GM19463 (cell line): ENCODE results near the gene FGF14.

ENCODE experiments used
- ATAC-seq: cut with Tn5 transposase; IDR thresholded peaks from one replicate; pipeline ENCODE4 v1.9.1; 2021; ENCODE audit warnings: mild to moderate bottlenecking, moderate library complexity; ENCODE audit not compliant: unreplicated experiment

Gene FGF14

DNA sequence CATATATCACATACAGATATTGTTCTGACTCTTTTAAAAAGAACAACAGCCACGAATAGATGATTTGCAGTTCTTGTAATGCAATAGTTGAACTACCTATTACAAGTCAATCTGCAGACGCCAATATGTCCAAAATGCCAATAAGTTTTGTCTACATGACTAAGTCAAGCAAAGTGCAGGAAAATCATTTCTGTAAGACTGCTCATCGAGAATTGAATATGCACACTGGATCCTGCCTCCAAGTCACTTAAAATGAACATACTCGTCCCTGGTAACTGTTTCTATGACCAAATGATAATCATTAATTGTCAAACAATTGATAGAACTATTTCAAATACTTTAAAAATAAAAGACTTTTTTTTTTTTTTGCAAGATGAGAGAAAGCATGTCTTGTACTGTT is 573.7 kb downstream of the FGF14 start:
- no peak for ATAC-seq

DNA sequence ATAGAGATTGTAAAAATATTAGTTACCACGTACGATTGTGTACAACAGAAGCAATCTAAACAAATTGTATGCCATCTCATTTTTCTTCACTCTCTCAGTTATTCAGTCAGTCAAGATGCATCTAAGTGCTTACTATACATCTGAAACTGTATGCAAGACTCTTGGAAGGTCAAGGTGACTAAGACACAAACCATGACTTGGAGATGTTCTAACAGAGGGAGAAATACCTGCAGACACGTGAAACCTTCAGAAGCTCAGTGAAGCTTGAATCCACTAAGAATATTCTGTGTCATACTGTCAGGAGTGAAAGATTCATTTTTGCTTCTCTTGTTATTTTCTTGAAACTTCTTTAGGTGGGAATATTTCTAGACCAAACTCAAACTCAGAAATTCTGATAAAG is 584.0 kb downstream of the FGF14 start:
- no peak for ATAC-seq

DNA sequence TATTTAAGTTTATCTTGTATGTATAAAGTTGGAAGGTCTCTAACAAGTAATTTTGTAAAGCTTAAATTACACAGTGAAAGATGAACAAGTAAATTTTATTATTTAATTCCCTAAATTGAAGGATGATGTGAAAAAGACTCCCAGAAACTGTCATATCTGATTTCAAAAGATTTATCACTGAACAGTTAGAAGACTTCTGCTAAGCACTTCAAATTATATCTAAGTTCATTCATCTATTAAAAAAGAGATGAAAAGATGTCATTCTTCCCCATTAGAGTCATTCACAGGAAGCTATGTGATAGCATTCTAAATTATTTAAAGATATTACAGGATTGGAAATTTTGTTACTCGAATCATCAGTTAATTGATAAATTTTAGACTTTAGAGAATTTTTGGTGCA is 590.0 kb downstream of the FGF14 start:
- no peak for ATAC-seq

DNA sequence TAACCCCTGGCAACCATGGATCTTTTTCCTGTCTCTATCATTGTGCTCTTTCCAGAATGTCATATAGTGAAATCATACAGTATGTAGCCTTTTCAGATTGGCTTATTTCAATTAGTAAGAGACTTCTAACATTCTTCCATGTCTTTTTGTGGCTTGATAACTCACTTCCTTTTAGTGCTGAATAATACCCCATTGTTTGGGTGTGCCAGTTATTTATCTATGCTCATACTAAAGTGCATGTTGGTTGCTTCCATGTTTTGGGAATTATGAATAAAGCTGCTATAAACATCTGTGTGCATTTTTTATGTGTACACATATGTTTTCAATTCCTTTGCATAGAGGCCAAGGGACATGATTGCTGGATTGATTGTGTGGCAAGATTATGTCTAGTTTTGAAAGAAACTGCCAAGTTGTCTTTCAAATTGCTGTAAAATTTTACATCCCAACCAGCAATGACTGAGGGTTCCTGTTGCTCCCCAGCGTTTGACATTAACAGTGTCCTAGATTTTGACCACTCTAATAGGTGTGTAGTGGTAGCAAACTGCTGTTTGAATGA is 590.5 kb downstream of the FGF14 start:
- ATAC-seq: no peak

DNA sequence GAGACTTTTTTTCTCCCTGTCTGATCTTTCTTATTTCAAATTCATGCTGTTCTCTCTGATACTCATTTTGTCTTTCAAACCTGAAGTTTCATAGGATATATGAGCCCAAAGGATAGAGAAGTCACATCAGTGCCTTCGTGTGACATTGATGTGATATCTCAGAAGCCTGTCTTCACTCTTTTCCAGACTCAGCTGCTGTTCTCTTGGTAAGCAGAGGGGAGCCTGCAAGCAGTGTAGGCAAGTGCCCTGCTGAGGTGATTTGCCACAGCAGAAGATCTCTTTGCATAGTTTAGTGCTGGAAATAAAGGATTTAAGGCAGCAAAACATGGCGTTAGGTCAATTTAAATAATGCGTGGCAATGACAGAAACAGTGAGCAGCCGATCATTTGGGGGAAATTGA is 602.7 kb downstream of the FGF14 start:
- no peak for ATAC-seq

DNA sequence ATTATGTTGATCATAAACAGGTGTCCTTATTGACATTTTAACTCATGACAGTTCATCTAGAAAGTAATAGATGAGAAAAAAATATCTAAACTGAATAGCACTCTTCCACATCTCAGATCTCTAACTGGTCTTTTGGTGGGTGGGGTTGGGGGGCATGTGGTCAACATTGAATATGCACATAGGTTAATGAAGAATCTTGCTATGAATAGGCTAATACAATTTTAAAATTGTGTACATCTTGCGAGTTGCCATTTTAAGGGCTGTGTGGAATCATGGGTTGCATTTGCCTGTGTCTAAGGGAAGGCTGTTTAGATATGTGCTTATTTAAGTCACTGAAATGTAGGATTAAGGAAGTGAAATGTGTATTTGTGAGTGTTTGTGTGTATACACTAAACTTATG is 603.4 kb downstream of the FGF14 start:
- no peak for ATAC-seq

DNA sequence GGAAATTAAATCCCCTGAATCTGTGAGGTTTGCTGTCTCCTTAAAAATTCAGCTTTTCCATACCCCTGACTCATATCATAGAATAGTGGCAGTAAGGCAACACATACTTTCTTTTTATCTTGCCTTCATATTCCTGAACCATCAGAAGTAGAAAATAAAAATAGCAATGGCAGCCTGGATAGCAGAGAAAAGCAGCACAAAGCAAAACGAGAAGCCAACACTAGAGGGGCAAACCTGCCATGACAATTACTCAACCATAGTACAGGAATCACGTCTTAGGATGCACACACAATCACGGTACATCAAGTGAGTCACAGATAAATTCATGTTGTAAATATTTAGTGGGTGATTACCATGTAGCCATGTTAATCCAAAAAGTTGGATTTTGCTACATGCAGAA is 606.4 kb downstream of the FGF14 start:
- no peak for ATAC-seq

DNA sequence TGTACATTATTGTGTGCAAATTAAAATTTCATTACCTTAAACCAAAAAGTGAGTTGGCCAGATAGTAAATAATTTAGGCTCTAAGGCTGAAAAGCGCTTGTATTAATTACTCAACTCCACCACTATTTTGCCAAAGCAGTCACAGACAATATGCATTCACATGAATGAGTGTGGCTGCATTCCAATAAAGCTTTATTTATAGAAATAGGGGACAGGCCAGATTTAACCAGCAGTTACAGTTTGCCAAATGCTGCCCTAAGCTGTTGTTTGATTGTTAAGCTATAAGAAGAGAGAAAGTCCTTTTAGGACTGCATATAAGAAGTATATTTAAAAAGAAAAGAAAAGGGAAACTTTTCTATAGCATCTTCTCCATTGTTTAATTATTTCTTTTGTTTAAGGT is 606.8 kb downstream of the FGF14 start:
- ATAC-seq: no peak

DNA sequence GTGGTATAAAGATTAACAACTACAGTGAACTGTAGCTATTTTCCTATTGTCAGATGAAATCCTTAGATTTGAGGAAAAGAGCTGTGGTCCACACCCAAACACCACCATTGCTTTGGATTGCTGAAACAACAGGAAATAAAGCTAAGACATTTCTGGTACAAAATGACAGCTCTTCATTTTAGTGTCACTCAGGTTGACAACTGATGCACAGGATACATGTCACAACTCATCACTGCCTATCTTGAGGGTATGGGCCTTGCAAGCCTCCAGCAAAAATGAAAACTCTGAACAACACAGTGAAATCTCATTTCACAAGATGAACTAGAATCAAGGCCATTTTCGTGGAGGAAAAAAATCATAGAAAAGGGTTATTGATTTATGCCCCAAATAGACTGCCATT is 609.7 kb downstream of the FGF14 start:
- no peak for ATAC-seq

DNA sequence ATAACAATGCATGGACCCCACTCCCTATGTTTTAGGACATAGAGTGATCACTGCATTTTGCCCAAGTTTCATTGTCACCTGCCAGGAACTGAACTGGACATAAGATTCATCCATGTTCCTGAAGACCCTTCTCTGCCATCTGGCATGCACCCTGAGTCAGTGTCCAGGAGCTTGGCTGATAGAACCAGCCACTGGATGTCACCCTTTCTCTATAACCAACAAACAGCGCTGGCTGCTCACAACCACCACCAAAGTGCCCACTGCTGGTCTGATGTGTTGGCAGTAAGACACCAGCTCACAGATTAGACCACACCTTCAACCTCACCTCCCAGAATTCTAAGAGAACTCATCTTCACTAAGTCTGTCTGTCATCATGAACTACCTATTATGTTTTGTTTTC is 616.0 kb downstream of the FGF14 start:
- no peak for ATAC-seq

DNA sequence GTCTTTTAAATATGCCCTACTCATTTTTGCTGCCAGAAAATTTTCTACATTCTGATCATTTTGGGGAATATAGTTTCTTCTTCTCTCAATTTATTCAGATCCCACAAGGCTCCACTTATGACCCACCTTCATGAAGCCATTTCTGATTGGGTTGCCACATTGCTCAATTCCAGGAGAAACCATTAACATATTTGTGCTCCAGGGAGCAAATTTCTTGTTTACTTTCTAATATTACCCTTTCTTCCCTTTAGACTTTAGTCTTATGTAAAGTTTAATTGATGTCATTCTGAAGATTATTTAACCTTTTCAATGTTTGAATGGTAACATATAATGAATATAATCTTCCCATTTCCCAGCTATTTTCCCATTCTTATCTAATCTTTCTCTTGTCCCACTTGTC is 617.5 kb downstream of the FGF14 start:
- no peak for ATAC-seq

DNA sequence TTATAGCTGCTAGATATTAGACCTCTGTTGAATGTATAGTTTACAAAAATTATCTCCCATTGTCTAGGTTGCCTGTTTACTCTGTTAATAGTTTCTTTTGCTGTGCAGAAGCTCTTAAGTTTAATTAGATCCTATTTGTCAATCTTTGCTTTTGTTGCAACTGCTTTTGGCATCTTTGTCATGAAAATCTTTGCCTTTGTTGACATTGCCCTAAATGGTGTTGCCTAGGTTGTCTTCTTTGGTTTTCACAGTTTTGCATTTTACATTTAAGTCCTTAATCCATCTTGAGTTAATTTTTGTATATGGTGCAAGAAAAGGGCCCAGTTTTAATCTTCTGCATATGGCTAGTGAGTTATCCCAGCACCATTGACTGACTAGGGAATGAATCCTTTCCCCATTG is 618.3 kb downstream of the FGF14 start:
- no peak for ATAC-seq

DNA sequence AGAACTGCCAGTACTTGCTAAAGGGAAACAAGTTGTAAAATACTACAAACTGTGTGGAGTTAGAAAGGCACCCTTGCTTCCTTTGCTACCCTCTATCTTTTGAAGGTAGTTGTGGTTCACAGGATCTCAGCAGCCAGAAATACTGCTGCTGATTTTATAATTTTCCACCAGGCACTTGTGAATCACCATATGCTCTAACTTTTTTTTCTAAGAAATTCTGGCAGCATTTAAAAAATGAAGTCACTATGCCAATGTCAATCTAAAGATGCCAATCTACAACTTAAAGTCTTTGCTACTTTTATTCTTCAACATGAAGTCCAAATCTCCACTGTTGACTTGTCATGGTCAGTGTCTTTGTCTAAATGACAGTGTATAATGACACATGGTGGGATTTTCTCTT is 621.6 kb downstream of the FGF14 start:
- ATAC-seq: no peak

DNA sequence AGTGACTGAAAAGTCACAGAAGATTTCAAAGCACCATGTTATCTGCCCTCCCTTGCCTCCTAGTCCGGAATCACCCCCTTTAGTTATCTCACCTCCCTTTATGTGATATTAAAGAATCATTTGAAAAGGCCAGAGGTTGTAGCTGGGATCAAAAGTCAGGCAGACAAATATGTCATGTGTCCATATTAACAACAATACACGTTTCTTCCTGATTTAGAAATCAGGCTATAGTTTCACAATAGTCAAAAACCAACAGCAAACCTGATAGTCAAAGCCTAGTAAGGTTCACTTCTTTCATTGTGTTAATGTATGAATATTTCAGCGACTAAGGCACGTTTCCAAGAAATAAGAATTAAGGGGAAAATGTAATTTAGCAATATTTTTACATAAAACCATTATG is 622.7 kb downstream of the FGF14 start:
- ATAC-seq: no peak

DNA sequence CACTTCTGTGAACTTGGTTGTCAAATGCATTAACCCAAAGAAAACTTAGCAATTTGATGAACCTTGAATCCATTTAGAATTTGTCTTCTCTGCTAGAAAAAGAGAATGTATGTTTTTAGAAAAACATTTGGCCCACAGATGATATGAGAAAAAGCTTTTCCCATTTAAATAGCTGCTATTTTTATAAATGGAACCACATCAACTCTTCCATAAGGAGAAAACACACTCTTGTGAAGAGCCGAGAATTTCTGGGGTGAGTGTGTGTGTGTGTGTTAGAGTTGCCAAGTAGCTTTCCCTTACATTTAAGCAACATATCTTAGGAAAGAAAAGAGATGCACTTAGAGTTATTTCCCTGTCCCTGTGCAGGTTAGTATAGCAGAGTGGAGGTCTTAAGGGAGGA is 626.6 kb downstream of the FGF14 start:
- ATAC-seq: no peak

DNA sequence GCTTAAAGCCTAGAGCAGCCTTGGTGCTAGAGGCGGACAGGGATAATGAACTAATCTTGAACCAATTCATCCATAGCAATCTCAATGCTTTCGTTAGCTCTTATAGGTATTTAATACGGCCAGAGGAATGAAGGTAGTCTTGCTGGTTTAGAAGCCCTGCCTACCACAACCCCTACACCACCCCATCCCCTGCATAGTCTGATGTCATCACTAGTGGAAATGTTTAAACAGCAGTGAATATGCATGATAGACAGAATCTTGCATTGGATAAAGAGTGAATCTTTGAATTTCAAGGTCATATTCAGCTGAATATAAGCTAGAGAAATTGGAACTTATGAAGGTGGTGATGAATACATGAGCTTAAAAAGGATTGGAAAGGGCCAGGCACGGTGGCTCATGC is 627.5 kb downstream of the FGF14 start:
- ATAC-seq: no peak

DNA sequence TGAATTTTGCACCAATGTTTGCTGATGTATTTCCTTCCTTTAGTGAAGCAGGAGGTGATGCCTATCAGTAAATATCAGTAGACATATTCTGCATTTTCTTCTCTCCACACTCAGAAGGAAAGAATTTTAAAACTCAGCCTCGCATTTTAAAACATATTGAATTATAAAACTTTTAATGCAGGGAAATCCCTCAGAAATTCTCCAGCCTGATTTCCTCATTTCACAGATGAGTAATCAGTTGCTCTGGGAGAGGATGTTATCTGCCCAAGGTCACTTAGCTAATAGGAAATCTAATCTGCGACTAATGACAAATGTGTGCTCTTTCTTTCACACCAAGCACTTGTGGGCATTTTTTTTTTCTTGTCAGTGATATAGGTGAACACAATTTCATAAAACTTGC is 628.8 kb downstream of the FGF14 start:
- ATAC-seq: no peak

DNA sequence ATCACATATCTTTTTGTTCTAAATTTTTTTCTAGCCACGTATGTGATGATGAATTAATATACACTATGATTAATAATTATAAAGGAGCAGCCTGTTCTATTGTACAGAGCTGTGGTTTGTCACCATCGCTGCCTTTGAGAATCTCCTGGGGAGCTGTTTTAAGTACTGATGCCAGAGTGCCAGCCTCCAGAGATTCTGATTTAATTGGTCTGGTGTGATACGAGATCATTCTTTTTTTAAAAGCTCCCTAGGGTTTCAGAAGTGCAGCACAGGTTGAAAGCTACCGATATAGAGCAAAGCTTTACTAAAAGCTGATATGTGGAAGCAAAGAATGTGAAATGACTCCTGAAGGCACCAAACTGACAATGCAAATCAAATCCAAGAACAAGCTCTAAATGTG is 634.7 kb downstream of the FGF14 start:
- no peak for ATAC-seq

DNA sequence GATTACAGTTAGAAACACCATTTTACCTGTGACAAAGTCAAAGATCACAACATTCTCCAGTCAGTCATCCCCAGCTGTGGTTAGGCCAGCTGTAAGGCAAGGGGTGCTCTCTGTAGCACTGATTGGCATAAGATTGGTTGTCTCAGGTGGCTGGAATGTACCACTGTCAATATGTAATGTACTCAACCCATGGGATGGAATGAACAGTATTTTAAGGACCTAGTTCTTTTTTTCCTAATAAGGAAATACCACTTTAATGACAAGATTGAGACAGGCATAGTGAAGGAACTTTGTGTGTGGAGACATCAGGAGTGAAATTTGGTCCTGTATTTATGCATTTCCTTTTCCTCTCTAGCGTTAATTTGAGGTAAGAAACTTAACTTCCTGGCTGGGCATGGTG is 638.7 kb downstream of the FGF14 start:
- ATAC-seq: no peak

DNA sequence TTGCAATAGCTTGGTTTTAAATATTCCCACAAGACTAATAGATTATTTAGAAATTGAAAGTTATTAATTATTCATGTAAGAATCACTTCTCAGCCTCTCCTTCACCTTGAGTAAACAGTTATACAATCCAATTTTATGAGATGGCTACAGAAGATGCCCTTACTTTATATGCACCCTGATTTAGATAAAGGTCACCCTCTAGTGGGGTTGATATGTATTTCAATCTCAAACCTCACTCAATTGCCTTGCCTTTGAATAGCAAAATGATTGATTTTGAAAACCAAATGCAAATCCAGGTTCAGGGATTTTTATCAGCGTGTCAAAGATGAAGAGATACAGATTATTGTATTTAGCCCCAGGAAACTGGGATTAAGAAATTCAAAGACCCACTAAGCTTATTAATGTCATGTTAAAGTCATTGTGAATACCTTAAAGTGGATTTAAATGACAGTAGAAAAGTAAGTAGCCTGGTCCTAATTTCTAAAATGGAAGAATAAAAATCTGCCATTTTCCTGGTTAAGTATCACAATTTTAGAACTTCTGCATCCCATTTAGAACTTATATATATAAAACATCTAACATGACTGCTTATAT is 644.3 kb downstream of the FGF14 start:
- peak; percentile 79 for ATAC-seq

DNA sequence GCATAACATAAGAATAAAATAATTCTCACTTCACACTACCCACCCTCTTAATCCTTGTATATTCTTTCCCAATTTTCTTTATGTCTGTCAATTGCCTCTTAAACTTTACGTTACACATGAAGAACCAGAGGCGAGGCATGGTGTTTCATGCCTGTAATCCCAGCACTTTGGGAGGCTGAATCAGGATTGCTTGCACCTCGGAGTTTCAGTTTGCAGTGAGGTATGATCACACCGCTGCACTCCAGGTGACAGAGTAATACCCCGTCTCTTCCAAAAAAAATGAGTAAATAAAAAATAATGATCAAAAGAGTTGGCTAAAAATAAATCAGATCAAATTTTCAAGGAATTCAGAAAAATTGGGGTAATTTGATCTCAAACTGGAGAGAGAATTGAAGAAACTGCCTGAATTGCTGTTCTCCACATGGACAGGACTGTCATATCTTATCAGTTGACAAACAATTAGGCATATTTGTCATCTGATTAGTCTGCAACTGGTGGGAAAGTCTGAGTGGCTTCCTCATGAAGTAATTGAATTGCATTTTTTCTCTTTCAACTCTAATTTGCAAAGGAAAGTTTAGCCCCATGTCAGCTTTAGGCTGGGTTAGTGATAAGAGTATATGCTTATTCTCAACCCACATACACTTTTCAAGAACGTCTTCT is 646.5 kb downstream of the FGF14 start:
- ATAC-seq: no peak

DNA sequence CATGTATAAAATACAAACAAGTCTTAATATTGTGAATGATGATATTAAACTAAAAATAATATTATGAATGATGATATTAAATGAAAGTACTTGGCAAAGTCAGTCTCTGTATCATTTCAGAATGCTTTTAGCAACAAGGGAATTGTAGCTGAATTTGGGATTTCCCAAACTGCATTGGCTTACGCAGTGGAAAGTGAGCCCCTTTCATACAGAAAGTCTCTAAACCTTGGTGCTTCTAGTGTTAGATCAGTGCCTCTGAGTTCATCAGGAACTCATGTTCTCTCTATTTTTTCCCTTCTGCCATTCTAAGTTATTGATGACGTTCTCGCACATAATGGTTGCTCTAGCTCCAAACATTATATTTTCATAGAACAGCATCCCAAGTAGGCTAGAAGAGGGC is 649.4 kb downstream of the FGF14 start:
- ATAC-seq: no peak

DNA sequence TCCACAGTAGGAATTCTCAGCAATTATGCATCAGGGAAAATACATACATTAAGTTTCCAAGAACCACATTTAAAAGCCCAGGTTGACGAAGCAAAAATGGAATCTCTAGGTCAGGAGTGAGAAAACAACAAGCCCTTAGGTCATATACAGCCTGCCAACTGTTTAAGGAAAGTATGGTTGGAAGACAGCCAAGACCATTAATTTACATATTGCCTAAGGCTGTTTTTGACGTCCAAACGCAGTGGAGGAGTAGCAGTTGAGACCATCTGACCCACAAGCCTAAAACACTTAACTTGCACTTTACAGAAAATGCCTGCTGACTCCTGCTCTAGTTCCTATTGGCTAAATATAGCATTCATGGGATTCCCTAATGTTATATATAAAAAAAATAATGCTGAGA is 650.4 kb downstream of the FGF14 start:
- peak; percentile 73 for ATAC-seq
